Body of pancreas (tissue), 4 donors: ENCODE results near the gene CMIP.

ENCODE experiments used
- CTCF ChIP-seq, 7 experiments: fragments of 450-650 bp in 4 of 7; fragments of 200-600 bp in 3 of 7; sonication (generic) in 3 of 7; IDR thresholded peaks; one replicate each; pipeline ENCODE4 v1.5.1; 2016 to 2019; ENCODE audit warnings: antibody characterized with exemption in 7 of 7
- POLR2A ChIP-seq, 3 donors: fragments of 450-650 bp; IDR thresholded peaks; one replicate each; pipeline ENCODE4 v1.6.1; 2016; ENCODE audit warnings: antibody characterized with exemption in 3 of 3, mild to moderate bottlenecking in 2 of 3

DNA sequence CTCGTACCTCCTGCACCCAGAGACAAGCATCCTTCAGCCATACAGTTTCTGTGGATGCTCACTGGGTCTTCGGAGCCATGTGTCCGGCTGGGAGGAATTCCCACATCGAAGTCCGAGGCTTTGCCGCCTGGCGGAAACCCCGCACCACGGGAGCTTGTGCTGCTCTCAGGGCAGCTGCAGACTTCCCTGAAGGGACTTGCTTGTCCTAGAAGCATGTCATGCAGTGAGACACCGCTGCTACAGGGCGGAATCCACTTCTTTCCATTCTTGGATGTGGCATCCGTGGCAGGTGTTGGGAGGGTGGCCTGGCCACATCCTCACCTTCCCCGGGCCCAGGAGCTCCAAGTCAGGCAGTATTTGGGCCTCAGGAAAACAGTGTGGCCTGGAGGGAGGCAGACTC lies 122.5 kb downstream of the CMIP start:
- no peak for TF ChIP-seq CTCF (IDR thresholded peaks at IDR 0.05)
- TF ChIP-seq POLR2A (IDR thresholded peaks at IDR 0.05): no peak
